K562 (cell line): ENCODE results near the gene HOXA9. TPM values are rescaled to one million over a fixed set of nuclear protein-coding genes. Genes with fewer than 3 reads are reported as not detected.

Experiments used
- ATAC-seq: fragments of 200-7000 bp; cut with Tn5 transposase; 3 replicates; pipeline ENCODE4 v1.9.1; 2020; ENCODE audit warnings: moderate library complexity
- BruUV-seq: library from RNA; stranded (reverse); fragments of 400-500 nt; replicated peaks from 2 replicates; lab custom pipeline; 2021; lab: Mats Ljungman, UMichigan
- CTCF ChIA-PET: fragments of 300-600 bp; formaldehyde crosslinking; extraction: SDS; loops from one replicate; lab custom pipeline; 2021; ENCODE audit warnings: low intra/inter-chr PET ratio; lab: Yijun Ruan, JAX
- POLR2A ChIA-PET: fragments of 300-600, 350-650 bp; sonication (Branson Sonifier 250); formaldehyde crosslinking; extraction: SDS; loops from one replicate; lab custom pipeline; 2021; ENCODE audit warnings: antibody characterized with exemption, inconsistent platforms; lab: Yijun Ruan, JAX
- DNase-seq, 4 experiments: peaks; one replicate each; pipeline versions ENCODE4 v3.0.0 to v3.0.0-alpha.2; 2011 to 2018; ENCODE audit warnings: low spot score in 3 of 4, mixed read lengths in 3 of 4; ENCODE audit errors: extremely low read depth in 1 of 4
- FAIRE-seq: peaks from 2 replicates; lab custom pipeline; 2011; peaks lifted over from hg19 to GRCh38; lab: Jason Lieb, UNC
- H2AFZ ChIP-seq: 2 replicates; pipeline ENCODE4 v1.6.0; 2011; ENCODE audit warnings: low read depth, low read length, control low read depth, inconsistent platforms
- H3K27ac ChIP-seq: fragments of 200-600 bp; 3 replicates; pipeline ENCODE4 v1.8.0; 2011; ENCODE audit warnings: low read depth, mild to moderate bottlenecking, control low read depth, inconsistent platforms, low read length, moderate library complexity, mixed read lengths; ENCODE audit errors: extremely low read depth
- H3K27me3 ChIP-seq, 2 experiments: fragments of 300-600 bp in 1 of 2; 2 replicates in 1 of 2; 3 replicates in 1 of 2; pipeline versions ENCODE4 v1.6.0 to v1.8.0; 2011; ENCODE audit warnings: inconsistent platforms in 2 of 2, low read length in 2 of 2, mild to moderate bottlenecking in 1 of 2, mixed read lengths in 1 of 2, moderate library complexity in 1 of 2; ENCODE audit not compliant: control insufficient read depth in 2 of 2, insufficient read depth in 2 of 2
- H3K36me3 ChIP-seq: fragments of 300-600 bp; 3 replicates; pipeline ENCODE4 v1.8.0; 2011; ENCODE audit warnings: mild to moderate bottlenecking, low read length, inconsistent platforms; ENCODE audit not compliant: control insufficient read depth, insufficient read depth
- H3K4me1 ChIP-seq, 2 experiments: fragments of 200-600 bp in 1 of 2; replicated peaks in 1 of 2; 2 replicates in 1 of 2; 3 replicates in 1 of 2; pipeline versions ENCODE4 v1.5.1 to v1.8.0; 2011; ENCODE audit warnings: inconsistent platforms in 2 of 2, low read length in 2 of 2, mild to moderate bottlenecking in 1 of 2, mixed read lengths in 1 of 2, moderate library complexity in 1 of 2; ENCODE audit not compliant: control insufficient read depth in 2 of 2, insufficient read depth in 2 of 2
- H3K4me2 ChIP-seq: 2 replicates; pipeline ENCODE4 v1.6.1; 2011; ENCODE audit warnings: low read length, control low read depth, inconsistent platforms, mixed read lengths; ENCODE audit not compliant: insufficient read depth
- H3K4me3 ChIP-seq: fragments of 200-600 bp; sonication (generic), shearing (Covaris generic); 2 replicates; pipeline ENCODE4 v1.5.1; 2016; ENCODE audit warnings: control low read depth, inconsistent platforms
- H3K79me2 ChIP-seq: fragments of 200-600 bp; 3 replicates; pipeline ENCODE4 v1.8.0; 2011; ENCODE audit warnings: low read length, inconsistent platforms; ENCODE audit not compliant: control insufficient read depth, insufficient read depth
- H3K9ac ChIP-seq, 2 experiments: 2 replicates each; pipeline versions ENCODE4 v1.6.0 to v1.6.1; 2011; ENCODE audit warnings: low read depth in 2 of 2, low read length in 2 of 2, control low read depth in 1 of 2, inconsistent platforms in 1 of 2, mild to moderate bottlenecking in 1 of 2, mixed read lengths in 1 of 2; ENCODE audit not compliant: insufficient read depth in 1 of 2
- H3K9me1 ChIP-seq: one replicate; pipeline ENCODE4 v1.6.0; 2011; ENCODE audit warnings: inconsistent platforms, mild to moderate bottlenecking, low read length, moderate library complexity; ENCODE audit not compliant: control insufficient read depth, insufficient read depth
- H3K9me3 ChIP-seq: replicated peaks from 2 replicates; pipeline ENCODE4 v1.5.1; 2011; ENCODE audit warnings: low read depth, low read length, inconsistent platforms; ENCODE audit not compliant: control insufficient read depth, insufficient read depth
- H4K20me1 ChIP-seq: replicated peaks from 2 replicates; pipeline ENCODE4 v1.6.1; 2011; ENCODE audit warnings: low read length, inconsistent platforms, mixed read lengths; ENCODE audit not compliant: control insufficient read depth, insufficient read depth
- BRCA1 ChIP-seq, 2 experiments: fragments of 450-650 bp in 1 of 2; sonication (generic) in 1 of 2; formaldehyde crosslinking in 1 of 2; IDR thresholded peaks; 2 replicates each; pipeline versions ENCODE4 v1.5.0 to v1.6.1; 2017 to 2020; ENCODE audit warnings: mild to moderate bottlenecking in 1 of 2, missing genetic modification reagents in 1 of 2
- CEBPB ChIP-seq: fragments of 450-650 bp; IDR thresholded peaks from 2 replicates; pipeline ENCODE4 v1.6.1; 2016; ENCODE audit warnings: missing genetic modification characterization, missing compliant biosample characterization
- ESRRB ChIP-seq: fragments of 250-450 bp; sonication (Bioruptor Pico); IDR thresholded peaks from 2 replicates; pipeline ENCODE4 v1.5.0; 2020; ENCODE audit warnings: mild to moderate bottlenecking, moderate library complexity, borderline replicate concordance
- ETS2 ChIP-seq: IDR thresholded peaks from 2 replicates; pipeline ENCODE4 v1.6.1; 2016; ENCODE audit warnings: borderline replicate concordance, missing genetic modification characterization, mild to moderate bottlenecking, moderate library complexity, missing compliant biosample characterization; ENCODE audit not compliant: poor library complexity, severe bottlenecking
- HNRNPLL ChIP-seq: fragments of 200-400 bp; formaldehyde crosslinking; IDR thresholded peaks from 2 replicates; pipeline ENCODE4 v1.6.1; 2017; ENCODE audit warnings: low read length, low read depth, mild to moderate bottlenecking; ENCODE audit not compliant: poor library complexity, severe bottlenecking
- NFXL1 ChIP-seq: fragments of 450-650 bp; formaldehyde crosslinking; IDR thresholded peaks from 2 replicates; pipeline ENCODE4 v1.4.0; 2021; ENCODE audit warnings: mild to moderate bottlenecking
- NR2C1 ChIP-seq, 2 experiments: fragments of 450-650 bp; IDR thresholded peaks; 2 replicates each; pipeline ENCODE4 v1.6.1; 2017; ENCODE audit warnings: mild to moderate bottlenecking in 2 of 2, antibody characterized with exemption in 1 of 2, inconsistent platforms in 1 of 2, missing compliant biosample characterization in 1 of 2, missing genetic modification characterization in 1 of 2
- PURB ChIP-seq: sonication (generic); formaldehyde crosslinking; IDR thresholded peaks from 2 replicates; pipeline ENCODE4 v1.9.0; 2021; ENCODE audit warnings: low read depth, mild to moderate bottlenecking, missing genetic modification reagents
- SLC30A9 ChIP-seq: fragments of 250-450 bp; sonication (Bioruptor Pico); IDR thresholded peaks from 2 replicates; pipeline ENCODE4 v1.8.0; 2022; ENCODE audit warnings: mild to moderate bottlenecking, moderate library complexity
- SRSF9 ChIP-seq: fragments of 200-400 bp; formaldehyde crosslinking; IDR thresholded peaks from 2 replicates; pipeline ENCODE4 v1.6.1; 2017; ENCODE audit warnings: low read depth, low read length, borderline replicate concordance
- ZNF134 ChIP-seq: fragments of 250-450 bp; sonication (Bioruptor Pico); conservative IDR thresholded peaks from 2 replicates; pipeline ENCODE4 v1.4.0; 2020
- ZNF174 ChIP-seq: fragments of 250-450 bp; sonication (Bioruptor Pico); IDR thresholded peaks from 2 replicates; pipeline ENCODE4 v1.4.0; 2020; ENCODE audit warnings: mild to moderate bottlenecking
- ZNF778 ChIP-seq: fragments of 450-650 bp; formaldehyde crosslinking; IDR thresholded peaks from 2 replicates; pipeline ENCODE4 v1.4.0; 2020; ENCODE audit warnings: mild to moderate bottlenecking, moderate library complexity
- ZSCAN29 ChIP-seq: fragments of 450-650 bp; IDR thresholded peaks from 2 replicates; pipeline ENCODE4 v1.6.1; 2017
- WGBS: fragments of 100-300 bp; shearing (Covaris generic); methylation state at CpG from one replicate; pipeline ENCODE4 v1.1.6; 2016; ENCODE audit warnings: low coverage, mixed read lengths; ENCODE audit not compliant: insufficient coverage; ENCODE audit errors: missing lambda C conversion rate; 5-methylcytosine and 5-hydroxymethylcytosine counted together
- in situ Hi-C: fragments of 300-500 bp; cut with MboI; formaldehyde crosslinking; loops from 4 replicates; pipeline ENCODE4 v1.15.0; 2018; ENCODE audit warnings: inconsistent platforms, mixed read lengths
- intact Hi-C: fragments of 100-400 bp; cut with micrococcal nuclease; formaldehyde crosslinking; loops from 2 replicates; pipeline ENCODE4 v1.14.2; 2022
- polyA plus RNA-seq, 8 experiments: library from polyadenylated mRNA; depleted of rRNA in 4 of 8; stranded (reverse) in 5 of 8; unstranded in 3 of 8; fragments of >200 nt; fragmentation: Nextera tagmentation in 2 of 8; fragmentation: Illumina TruSeq in 1 of 8; extraction: Ambion mirVana in 2 of 8; extraction: Trizol in 1 of 8; gene quantifications; 2 replicates each; pipeline versions ENCODE4 v1.2.1 to v1.2.3, GENCODE V29; 2011 to 2014; ENCODE audit warnings: inconsistent platforms in 1 of 8, missing spikeins in 1 of 8
- total RNA-seq, 7 experiments: library from RNA; depleted of rRNA in 6 of 7; stranded (reverse); fragments of >200 nt in 6 of 7; fragmentation: Illumina TruSeq in 2 of 7; extraction: Trizol in 2 of 7; gene quantifications; 2 replicates each; pipeline versions ENCODE4 v1.2.1 to v1.2.3, GENCODE V29; 2011 to 2021; ENCODE audit warnings: low replicate concordance in 1 of 7
- TF ChIP-seq, protein P1 (sequence below): fragments of 450-650 bp; formaldehyde crosslinking; IDR thresholded peaks from 2 replicates; pipeline ENCODE4 v1.4.0; 2020; ENCODE audit warnings: mild to moderate bottlenecking, moderate library complexity
- TF ChIP-seq, protein P2 (sequence below): sonication (generic); formaldehyde crosslinking; IDR thresholded peaks from 2 replicates; pipeline ENCODE4 v1.8.0; 2022; ENCODE audit warnings: mild to moderate bottlenecking, missing genetic modification reagents

The HOXA9 gene
- total and polyA plus RNA-seq, 9 of the 15 experiments (the other 6 are each of a cell fraction or from before 2014, with no cell fraction given) = not detected

- no peak for TF ChIP-seq SLC30A9 (CRISPR knock-in tag)
- TF ChIP-seq HNRNPLL = no peak
- TF ChIP-seq NR2C1 (IDR thresholded peaks at IDR 0.05) = no peak
- no peak for TF ChIP-seq NR2C1 (tag; IDR thresholded peaks at IDR 0.05)
Observed at GRCh38 chr7:27194686-27195379, 29.5 kb upstream of the HOXA9 start (continued).

DNA sequence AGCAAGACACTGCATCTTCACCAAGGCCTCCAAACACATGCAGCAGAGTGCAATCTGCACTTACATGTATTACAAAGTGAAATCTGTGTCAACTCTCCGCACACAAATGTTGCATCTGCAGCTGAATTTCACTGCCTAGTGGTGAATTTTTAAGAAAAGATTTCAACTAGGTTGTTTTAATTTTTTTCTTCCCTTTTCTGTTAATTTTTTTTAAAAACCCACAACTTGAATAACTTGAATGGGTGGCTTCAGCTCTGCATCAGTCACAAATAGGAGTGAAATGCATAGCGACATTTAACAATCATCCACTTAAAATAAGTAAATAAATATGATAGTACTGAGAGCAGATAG is 28.6 kb upstream of the HOXA9 start:
- in situ Hi-C loops = no loop called here
- H3K4me1 ChIP-seq = peaks cover 0 to 13% of the 10 kb centered on the region in 2 experiments; a peak in 1 of 5 replicates
- intact Hi-C loops = no loop called here
- DNase-seq (no peak), ATAC-seq (no peak), FAIRE-seq (no peak)
- H3K9ac ChIP-seq = no peak overlapping the region
- H3K27ac ChIP-seq = no peak overlapping the region
- no peaks in the 10 kb centered on the region for H4K20me1 ChIP-seq
- CTCF ChIA-PET = interaction anchor here (1.3 kb wide), 1 partner anchor 826 kb away, joined by 3 read pairs; no protein-coding TSS in a partner anchor
- no peak overlapping the region for H3K4me2 ChIP-seq
- 0% methylated on average over 2 of the region's 2 CpGs for WGBS
- H3K9me3 ChIP-seq = no peaks in the 10 kb centered on the region
- POLR2A ChIA-PET = no interaction called here
- no peak overlapping the region for H2AFZ ChIP-seq
- no peak overlapping the region for H3K4me3 ChIP-seq
- H3K9me1 ChIP-seq = no peaks in the 10 kb centered on the region
- H3K27me3 ChIP-seq = peaks cover 21 to 50% of the 10 kb centered on the region in 2 experiments
- H3K79me2 ChIP-seq = no peaks in the 10 kb centered on the region
- BruUV-seq = no TSS peak
- H3K36me3 ChIP-seq = no peaks in the 10 kb centered on the region
- TF ChIP-seq BRCA1 (IDR thresholded peaks at IDR 0.05) (no peak), BRCA1 (CRISPR knock-in tag; IDR thresholded peaks at IDR 0.05) (no peak), ZNF134 (no peak), ZNF174 (CRISPR knock-in tag) (no peak), ETS2 (tag) (no peak), ZNF778 (CRISPR knock-in tag) (no peak), NFXL1 (CRISPR knock-in tag) (no peak), CEBPB (tag) (no peak), ESRRB (CRISPR knock-in tag) (no peak), SRSF9 (no peak), ZSCAN29 (no peak), PURB (no peak)
- TF ChIP-seq, protein P1, sequence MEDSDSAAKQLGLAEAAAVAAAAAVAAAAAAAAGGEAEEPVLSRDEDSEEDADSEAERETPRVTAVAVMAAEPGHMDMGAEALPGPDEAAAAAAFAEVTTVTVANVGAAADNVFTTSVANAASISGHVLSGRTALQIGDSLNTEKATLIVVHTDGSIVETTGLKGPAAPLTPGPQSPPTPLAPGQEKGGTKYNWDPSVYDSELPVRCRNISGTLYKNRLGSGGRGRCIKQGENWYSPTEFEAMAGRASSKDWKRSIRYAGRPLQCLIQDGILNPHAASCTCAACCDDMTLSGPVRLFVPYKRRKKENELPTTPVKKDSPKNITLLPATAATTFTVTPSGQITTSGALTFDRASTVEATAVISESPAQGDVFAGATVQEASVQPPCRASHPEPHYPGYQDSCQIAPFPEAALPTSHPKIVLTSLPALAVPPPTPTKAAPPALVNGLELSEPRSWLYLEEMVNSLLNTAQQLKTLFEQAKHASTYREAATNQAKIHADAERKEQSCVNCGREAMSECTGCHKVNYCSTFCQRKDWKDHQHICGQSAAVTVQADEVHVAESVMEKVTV (CRISPR knock-in tag) = no peak
- TF ChIP-seq, protein P2, sequence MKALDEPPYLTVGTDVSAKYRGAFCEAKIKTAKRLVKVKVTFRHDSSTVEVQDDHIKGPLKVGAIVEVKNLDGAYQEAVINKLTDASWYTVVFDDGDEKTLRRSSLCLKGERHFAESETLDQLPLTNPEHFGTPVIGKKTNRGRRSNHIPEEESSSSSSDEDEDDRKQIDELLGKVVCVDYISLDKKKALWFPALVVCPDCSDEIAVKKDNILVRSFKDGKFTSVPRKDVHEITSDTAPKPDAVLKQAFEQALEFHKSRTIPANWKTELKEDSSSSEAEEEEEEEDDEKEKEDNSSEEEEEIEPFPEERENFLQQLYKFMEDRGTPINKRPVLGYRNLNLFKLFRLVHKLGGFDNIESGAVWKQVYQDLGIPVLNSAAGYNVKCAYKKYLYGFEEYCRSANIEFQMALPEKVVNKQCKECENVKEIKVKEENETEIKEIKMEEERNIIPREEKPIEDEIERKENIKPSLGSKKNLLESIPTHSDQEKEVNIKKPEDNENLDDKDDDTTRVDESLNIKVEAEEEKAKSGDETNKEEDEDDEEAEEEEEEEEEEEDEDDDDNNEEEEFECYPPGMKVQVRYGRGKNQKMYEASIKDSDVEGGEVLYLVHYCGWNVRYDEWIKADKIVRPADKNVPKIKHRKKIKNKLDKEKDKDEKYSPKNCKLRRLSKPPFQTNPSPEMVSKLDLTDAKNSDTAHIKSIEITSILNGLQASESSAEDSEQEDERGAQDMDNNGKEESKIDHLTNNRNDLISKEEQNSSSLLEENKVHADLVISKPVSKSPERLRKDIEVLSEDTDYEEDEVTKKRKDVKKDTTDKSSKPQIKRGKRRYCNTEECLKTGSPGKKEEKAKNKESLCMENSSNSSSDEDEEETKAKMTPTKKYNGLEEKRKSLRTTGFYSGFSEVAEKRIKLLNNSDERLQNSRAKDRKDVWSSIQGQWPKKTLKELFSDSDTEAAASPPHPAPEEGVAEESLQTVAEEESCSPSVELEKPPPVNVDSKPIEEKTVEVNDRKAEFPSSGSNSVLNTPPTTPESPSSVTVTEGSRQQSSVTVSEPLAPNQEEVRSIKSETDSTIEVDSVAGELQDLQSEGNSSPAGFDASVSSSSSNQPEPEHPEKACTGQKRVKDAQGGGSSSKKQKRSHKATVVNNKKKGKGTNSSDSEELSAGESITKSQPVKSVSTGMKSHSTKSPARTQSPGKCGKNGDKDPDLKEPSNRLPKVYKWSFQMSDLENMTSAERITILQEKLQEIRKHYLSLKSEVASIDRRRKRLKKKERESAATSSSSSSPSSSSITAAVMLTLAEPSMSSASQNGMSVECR (CRISPR knock-in tag) = no peak
